SU-DHL-6 (cell line): ENCODE results near the gene PPP1R12B.
"Not testable (repeated sequence)": the region's sequence is repeated elsewhere in the genome, so short reads cannot be mapped to it uniquely, and the experiment has no call there.

Experiments
- H2AFZ ChIP-seq: fragments of 200-600 bp; sonication (generic); 2 replicates; pipeline ENCODE4 v1.6.1; 2014; ENCODE audit warnings: low read depth, mild to moderate bottlenecking, moderate library complexity, mixed read lengths, antibody characterized with exemption, low read length; ENCODE audit not compliant: severe bottlenecking
- H3F3A ChIP-seq: fragments of 200-600 bp; shearing (Covaris generic); 2 replicates; pipeline ENCODE4 v1.6.0; 2016; ENCODE audit warnings: antibody characterized with exemption, mild to moderate bottlenecking; ENCODE audit not compliant: insufficient read depth
- H3K27ac ChIP-seq: fragments of 200-600 bp; sonication (generic); 2 replicates; pipeline ENCODE4 v1.5.1; 2016; ENCODE audit warnings: low read depth, mild to moderate bottlenecking, low read length, moderate library complexity, mixed read lengths
- H3K27me3 ChIP-seq: fragments of 200-600 bp; sonication (generic), shearing (Covaris generic); 2 replicates; pipeline ENCODE4 v1.6.0; 2014; ENCODE audit warnings: mild to moderate bottlenecking, low read length
- H3K36me3 ChIP-seq: fragments of 200-600 bp; sonication (generic); 2 replicates; pipeline ENCODE4 v1.6.1; 2014; ENCODE audit warnings: mild to moderate bottlenecking, low read length, mixed read lengths
- H3K4me2 ChIP-seq: fragments of 300-600, 200-600 bp; shearing (Covaris generic), sonication (generic); 2 replicates; pipeline ENCODE4 v1.6.0; 2014; ENCODE audit warnings: low read length, low read depth, mild to moderate bottlenecking; ENCODE audit not compliant: poor library complexity, severe bottlenecking
- H3K4me3 ChIP-seq: fragments of 200-600 bp; sonication (generic); 2 replicates; pipeline ENCODE4 v1.5.1; 2014; ENCODE audit warnings: antibody characterized with exemption, low read length, mild to moderate bottlenecking, mixed read lengths; ENCODE audit not compliant: insufficient read depth, poor library complexity, severe bottlenecking
- H3K79me2 ChIP-seq: fragments of 200-600 bp; sonication (generic); 2 replicates; pipeline ENCODE4 v1.6.1; 2014; ENCODE audit warnings: mild to moderate bottlenecking, low read length, moderate library complexity; ENCODE audit not compliant: insufficient read depth
- H3K9ac ChIP-seq: fragments of 200-600 bp; sonication (generic); 2 replicates; pipeline ENCODE4 v1.7.0; 2014; ENCODE audit warnings: mild to moderate bottlenecking, low read length
- H3K9me2 ChIP-seq: fragments of 200-600 bp; sonication (generic); replicated peaks from 2 replicates; pipeline ENCODE4 v1.6.1; 2014; ENCODE audit warnings: low read length; ENCODE audit not compliant: insufficient read depth
- H3K9me3 ChIP-seq: fragments of 200-600 bp; sonication (generic); 2 replicates; pipeline ENCODE4 v1.6.1; 2014; ENCODE audit warnings: low read length, mixed read lengths; ENCODE audit not compliant: insufficient read depth
- H4K20me1 ChIP-seq: fragments of 200-600 bp; sonication (generic); 2 replicates; pipeline ENCODE4 v1.6.1; 2014; ENCODE audit warnings: low read depth, mild to moderate bottlenecking, antibody characterized with exemption, low read length, moderate library complexity, mixed read lengths
- EZH2phosphoT487 ChIP-seq: fragments of 200-600 bp; sonication (generic), shearing (Covaris generic); conservative IDR thresholded peaks from 2 replicates; pipeline ENCODE4 v1.6.1; 2018; ENCODE audit warnings: mild to moderate bottlenecking, antibody characterized with exemption, low read length, moderate library complexity, mixed read lengths
- TF ChIP-seq, protein P1 (sequence below): fragments of 200-600 bp; sonication (generic); IDR thresholded peaks from one replicate; pipeline ENCODE4 v1.5.1; 2017; ENCODE audit warnings: antibody characterized with exemption, mild to moderate bottlenecking, low read length, moderate library complexity; ENCODE audit not compliant: insufficient read depth, poor library complexity, severe bottlenecking

The PPP1R12B gene

DNA sequence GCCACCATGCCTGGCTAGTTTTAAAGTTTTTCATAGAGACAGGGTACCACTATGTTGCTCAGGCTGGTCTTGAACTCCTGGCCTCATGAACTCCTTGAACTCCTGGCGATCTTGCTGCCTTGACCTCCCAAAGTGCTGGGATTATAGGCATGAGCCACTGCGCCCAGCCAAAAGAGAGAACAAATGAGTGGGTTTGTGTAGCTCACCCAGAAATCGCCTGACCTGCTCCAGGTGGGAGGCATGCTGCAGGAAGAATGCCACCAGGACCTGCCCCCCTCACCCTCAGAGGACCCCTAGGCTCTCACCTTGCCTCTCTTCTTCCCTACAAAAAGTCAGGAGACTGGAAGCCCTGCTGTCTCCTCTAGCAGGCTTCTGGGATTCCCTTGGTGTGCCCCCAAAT is 272.9 kb downstream of the PPP1R12B start:
- Histone ChIP-seq H3K4me2 (no peak overlapping the region), H3K27me3 (no peaks in the 10 kb centered on the region), H2AFZ (no peak overlapping the region), H4K20me1 (no peaks in the 10 kb centered on the region), H3K4me3 (no peak overlapping the region), H3K9me2 (no peaks in the 10 kb centered on the region), H3K9ac (no peak overlapping the region), H3K79me2 (no peaks in the 10 kb centered on the region), H3F3A (no peaks in the 10 kb centered on the region), H3K36me3 (no peaks in the 10 kb centered on the region), H3K9me3 (no peaks in the 10 kb centered on the region), H3K27ac (no peak overlapping the region)
- no peak for TF ChIP-seq EZH2phosphoT487
- TF ChIP-seq, protein P1, sequence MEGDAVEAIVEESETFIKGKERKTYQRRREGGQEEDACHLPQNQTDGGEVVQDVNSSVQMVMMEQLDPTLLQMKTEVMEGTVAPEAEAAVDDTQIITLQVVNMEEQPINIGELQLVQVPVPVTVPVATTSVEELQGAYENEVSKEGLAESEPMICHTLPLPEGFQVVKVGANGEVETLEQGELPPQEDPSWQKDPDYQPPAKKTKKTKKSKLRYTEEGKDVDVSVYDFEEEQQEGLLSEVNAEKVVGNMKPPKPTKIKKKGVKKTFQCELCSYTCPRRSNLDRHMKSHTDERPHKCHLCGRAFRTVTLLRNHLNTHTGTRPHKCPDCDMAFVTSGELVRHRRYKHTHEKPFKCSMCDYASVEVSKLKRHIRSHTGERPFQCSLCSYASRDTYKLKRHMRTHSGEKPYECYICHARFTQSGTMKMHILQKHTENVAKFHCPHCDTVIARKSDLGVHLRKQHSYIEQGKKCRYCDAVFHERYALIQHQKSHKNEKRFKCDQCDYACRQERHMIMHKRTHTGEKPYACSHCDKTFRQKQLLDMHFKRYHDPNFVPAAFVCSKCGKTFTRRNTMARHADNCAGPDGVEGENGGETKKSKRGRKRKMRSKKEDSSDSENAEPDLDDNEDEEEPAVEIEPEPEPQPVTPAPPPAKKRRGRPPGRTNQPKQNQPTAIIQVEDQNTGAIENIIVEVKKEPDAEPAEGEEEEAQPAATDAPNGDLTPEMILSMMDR: no peak

DNA sequence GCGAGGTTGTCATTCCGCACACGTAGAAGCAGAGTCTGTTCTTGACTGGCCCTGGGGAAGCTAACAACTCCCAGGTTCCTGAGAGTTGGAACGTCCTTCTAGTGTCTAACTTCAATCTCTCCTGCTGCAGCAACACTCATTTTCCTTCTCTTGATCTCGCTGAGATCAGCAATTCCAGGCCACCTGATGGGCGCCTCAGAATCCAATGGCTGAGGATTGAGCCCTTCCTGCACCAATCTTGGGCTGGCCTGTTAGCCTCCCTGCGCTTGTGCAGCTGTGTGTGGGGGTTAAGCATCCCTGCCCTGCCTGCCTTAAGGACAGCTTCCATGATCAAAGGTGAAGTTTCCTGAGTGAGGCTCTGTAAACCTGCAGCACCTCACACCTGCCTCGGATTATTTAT is 273.9 kb downstream of the PPP1R12B start:
- no peak overlapping the region for H3K4me2 ChIP-seq
- H3K9me2 ChIP-seq: no peaks in the 10 kb centered on the region
- no peaks in the 10 kb centered on the region for H3K36me3 ChIP-seq
- no peaks in the 10 kb centered on the region for H3F3A ChIP-seq
- H3K4me3 ChIP-seq: no peak overlapping the region
- H3K79me2 ChIP-seq: no peaks in the 10 kb centered on the region
- TF ChIP-seq, protein P1: no peak
- no peak for TF ChIP-seq EZH2phosphoT487
- H2AFZ ChIP-seq: no peak overlapping the region
- H3K9ac ChIP-seq: no peak overlapping the region
- no peak overlapping the region for H3K27ac ChIP-seq
- H3K27me3 ChIP-seq: no peaks in the 10 kb centered on the region
- no peaks in the 10 kb centered on the region for H4K20me1 ChIP-seq
- H3K9me3 ChIP-seq: no peaks in the 10 kb centered on the region

- Histone ChIP-seq H3K9ac (no peak overlapping the region), H3K4me2 (no peak overlapping the region)
- no peak for TF ChIP-seq EZH2phosphoT487
- TF ChIP-seq, protein P1: no peak
Observed at GRCh38 chr1:202623075-202623474, 274.6 kb downstream of the PPP1R12B start.

DNA sequence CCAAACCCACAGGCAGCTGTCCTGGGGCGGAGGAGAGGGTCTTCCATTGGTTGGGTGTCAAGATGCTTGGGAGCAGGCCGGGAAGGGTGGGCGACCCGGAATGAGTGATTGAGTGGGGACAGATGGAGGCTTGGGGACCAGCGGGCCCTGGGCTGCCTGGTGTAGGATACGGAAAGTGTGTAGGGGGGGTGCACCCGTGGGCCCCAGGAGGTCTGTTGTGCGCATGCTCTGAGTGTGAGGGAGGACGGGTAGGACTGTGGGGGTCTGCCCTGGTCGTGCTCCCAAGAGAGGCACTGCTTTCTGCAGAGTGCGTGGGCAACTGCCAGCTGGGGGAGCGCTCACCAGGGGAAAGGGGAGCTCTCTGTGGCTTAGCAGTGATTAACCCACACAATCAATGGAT is 275.0 kb downstream of the PPP1R12B start:
- not testable (repeated sequence) for H3K9ac ChIP-seq, H3K4me2 ChIP-seq, H2AFZ ChIP-seq, H3K4me3 ChIP-seq, H3K27ac ChIP-seq, H3K79me2 ChIP-seq, H3K9me3 ChIP-seq, H3K9me2 ChIP-seq, H3F3A ChIP-seq, H3K36me3 ChIP-seq, H3K27me3 ChIP-seq, H4K20me1 ChIP-seq

More at GRCh38 chr1:202623075-202623474, 274.6 kb downstream of the PPP1R12B start:
- H3K79me2 ChIP-seq: no peaks in the 10 kb centered on the region
- H3K9me2 ChIP-seq: no peaks in the 10 kb centered on the region
- H4K20me1 ChIP-seq: no peaks in the 10 kb centered on the region
- H3F3A ChIP-seq: no peaks in the 10 kb centered on the region
- H3K4me3 ChIP-seq: no peak overlapping the region
- H3K27me3 ChIP-seq: no peaks in the 10 kb centered on the region
- no peak overlapping the region for H2AFZ ChIP-seq
- no peaks in the 10 kb centered on the region for H3K36me3 ChIP-seq
- H3K27ac ChIP-seq: no peak overlapping the region
- H3K9me3 ChIP-seq: no peaks in the 10 kb centered on the region
